GM18520 (cell line): Measurements from ENCODE around the gene FBXL7.

Experiments used
- ATAC-seq: cut with Tn5 transposase; IDR thresholded peaks from one replicate; pipeline ENCODE4 v1.9.1; 2021; ENCODE audit not compliant: unreplicated experiment

FBXL7 gene

GRCh38 chr5:15499528-15500324 lies at the start of gene FBXL7:
TSS of gene FBXL7 (plus strand) at chr5:15500180.
- ATAC-seq: no peak

DNA sequence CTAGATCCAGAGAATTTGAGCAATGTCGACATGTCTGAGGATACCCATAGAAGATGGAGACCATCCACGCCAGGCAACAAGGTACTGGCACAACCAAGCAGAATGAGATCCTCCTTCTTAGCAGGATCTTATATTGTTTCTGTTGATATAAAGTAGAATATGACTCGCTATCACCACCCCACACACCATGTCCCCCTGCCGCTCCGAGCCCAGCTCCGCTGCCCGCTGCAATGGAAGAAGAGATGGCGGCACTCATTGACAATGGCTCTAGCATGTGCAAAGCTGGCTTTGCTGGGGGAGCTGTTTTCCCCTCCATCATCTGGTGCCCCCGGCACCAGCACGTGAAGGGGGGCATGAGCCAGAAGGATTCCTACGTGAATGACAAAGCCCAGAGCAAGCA lies 49.5 kb upstream of the FBXL7 start:
- ATAC-seq: no peak

DNA sequence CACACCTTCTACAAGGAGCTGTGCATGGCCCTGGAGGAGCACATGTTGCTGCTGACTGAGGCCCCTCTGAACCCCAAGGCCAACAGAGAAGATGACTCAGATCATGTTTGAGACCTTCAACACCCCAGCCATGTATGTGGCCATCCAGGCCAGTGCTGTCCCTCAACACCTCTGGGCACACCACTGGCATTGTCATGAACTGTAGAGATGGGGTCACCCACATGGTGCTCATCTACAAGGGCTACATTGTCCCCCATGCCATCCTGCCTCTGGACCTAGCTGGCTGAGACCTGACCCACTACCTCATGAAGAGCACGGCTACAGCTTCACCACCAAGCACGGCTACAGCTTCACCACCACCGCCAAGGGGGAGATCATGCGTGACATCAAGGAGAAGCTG lies 49.0 kb upstream of the FBXL7 start:
- no peak for ATAC-seq

DNA sequence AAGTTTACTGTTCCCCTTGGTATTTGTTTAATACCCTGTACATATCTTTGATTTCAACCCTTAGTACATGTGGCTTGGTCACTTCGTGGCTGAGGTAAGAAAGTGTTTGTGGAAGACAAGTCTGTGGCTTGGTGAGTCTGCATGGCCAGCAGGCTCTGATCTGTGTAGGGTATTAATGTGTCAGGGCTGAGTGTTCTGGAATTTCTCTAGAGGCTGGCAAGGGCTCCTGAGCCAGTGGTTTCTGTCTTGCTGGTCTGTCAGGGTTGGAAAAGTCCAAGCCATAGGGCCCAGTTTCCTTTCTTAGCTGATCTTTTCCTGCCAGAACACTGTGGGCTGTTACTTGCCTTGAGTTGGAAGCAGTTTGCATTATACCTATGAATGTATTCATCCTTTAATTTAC lies 48.0 kb upstream of the FBXL7 start:
- no peak for ATAC-seq

DNA sequence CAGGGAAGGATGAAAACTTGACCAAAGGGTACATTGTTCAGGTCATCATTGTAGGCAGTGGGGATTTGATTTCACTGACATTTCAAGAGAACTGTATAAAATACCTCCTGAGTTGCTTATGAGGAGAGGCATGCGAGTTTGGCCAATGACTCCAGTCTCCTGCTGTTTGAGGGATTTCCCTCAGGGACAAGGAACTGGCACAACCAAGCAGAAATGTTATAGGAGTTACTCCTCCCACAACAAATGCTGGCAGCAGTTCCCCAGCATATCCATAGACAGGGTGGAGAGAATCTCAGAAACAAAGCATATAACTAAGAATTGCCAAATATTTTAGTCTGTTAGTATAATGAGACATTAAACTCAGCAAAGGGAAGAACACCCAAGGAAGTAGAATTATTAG lies 47.2 kb upstream of the FBXL7 start:
- no peak for ATAC-seq

- ATAC-seq: no peak
These were observed 40.8 kb upstream of the FBXL7 start for GRCh38 chr5:15459200-15459599.

GRCh38 chr5:15463231-15463980 lies 36.6 kb upstream of the FBXL7 start:
- no peak for ATAC-seq

GRCh38 chr5:15472116-15472515 lies 27.9 kb upstream of the FBXL7 start:
- no peak for ATAC-seq

DNA sequence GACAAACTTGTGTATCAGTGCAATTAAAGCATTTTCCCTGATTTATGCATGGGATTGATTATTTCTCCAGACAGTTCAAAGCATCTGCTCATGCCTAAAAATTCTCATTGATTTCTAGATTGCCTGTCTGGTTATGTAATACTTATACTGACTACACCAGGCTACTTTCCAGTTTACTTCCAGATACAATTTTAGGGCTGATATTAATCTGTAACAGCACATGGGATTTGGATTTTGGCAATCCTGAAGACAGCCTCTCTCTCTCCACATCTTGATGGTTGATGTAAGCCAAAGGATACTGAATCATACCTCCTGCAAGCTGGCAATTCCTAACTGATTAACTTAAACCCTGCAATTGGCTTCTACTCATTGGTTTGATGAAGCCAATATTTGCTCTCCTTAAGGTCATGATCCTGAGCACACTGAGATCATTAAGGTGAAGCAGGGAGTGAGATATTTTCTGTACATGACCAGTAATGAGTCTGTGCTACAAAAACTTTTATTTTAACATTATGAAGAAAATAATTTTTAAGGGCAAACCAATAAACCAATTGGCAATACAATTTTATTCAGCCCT lies 25.7 kb upstream of the FBXL7 start:
- no peak for ATAC-seq

- ATAC-seq: no peak
These were observed 24.6 kb upstream of the FBXL7 start for GRCh38 chr5:15475367-15475766.

GRCh38 chr5:15476977-15477376 lies 23.0 kb upstream of the FBXL7 start:
- ATAC-seq: no peak

DNA sequence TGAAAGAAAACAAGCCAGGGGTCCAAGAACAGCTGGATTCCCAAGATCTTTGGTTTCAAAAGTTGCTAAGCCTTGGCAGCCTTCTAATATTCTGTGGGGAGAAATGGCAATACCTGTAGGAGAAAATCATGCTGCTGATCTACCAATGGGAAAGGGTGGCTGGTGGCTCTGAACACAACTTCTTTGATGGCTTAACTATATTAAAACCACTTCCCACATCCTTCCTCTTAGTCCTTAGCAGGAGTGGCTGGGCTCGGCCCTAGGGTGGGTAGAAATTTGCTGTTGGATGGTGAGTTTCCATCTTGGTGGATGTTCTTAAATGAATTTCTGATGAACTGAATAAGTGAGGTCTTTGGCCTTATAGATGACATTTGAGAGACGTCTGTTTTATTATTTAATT lies 19.5 kb upstream of the FBXL7 start:
- ATAC-seq: no peak

- ATAC-seq: no peak
These were observed 16.5 kb upstream of the FBXL7 start for GRCh38 chr5:15483351-15484097.

- ATAC-seq: no peak
These were observed 12.8 kb upstream of the FBXL7 start for GRCh38 chr5:15487228-15487627.

GRCh38 chr5:15489571-15490235 lies 10.3 kb upstream of the FBXL7 start:
- ATAC-seq: no peak

DNA sequence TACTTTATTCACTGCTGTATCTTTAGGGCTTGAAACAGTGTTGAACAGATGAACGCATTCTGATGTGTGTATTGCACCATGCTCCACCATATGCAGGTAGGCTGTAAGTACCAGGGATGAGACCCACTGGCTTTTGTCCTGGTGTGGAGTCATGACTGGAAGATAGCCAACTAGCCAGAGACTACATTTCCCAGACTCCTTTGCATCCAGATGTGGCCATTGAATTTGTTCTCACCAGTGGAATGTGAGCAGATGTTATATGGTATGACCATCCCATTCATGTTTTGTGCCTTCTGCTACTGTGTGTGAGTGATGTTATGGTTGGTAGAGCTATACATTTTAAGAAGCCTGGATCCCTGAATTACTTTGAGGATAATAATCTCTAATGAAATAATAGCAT lies 7.4 kb upstream of the FBXL7 start:
- ATAC-seq: no peak

- no peak for ATAC-seq
These were observed 6.5 kb upstream of the FBXL7 start for GRCh38 chr5:15493501-15493900.

GRCh38 chr5:15495026-15495425 lies 5.0 kb upstream of the FBXL7 start:
- no peak for ATAC-seq

DNA sequence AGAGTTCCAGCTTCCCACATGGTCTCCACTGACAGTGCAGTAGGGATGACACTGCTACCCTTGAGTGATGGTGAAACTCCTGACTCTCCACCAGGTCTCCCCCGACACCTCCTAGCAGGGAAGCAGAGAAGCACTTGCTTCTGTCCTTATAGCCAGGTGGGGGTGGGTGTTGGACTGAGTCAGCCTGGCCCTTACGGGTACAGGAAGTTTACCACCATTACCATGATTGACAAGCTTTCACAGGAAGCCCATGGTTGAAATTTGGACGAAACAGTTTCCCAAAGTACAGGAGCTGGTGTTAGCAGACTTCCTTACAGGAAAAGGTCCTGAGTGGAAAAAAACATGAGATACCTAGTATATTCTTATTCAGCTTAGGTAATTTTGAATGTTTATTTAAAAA lies 3.1 kb upstream of the FBXL7 start:
- ATAC-seq: no peak

DNA sequence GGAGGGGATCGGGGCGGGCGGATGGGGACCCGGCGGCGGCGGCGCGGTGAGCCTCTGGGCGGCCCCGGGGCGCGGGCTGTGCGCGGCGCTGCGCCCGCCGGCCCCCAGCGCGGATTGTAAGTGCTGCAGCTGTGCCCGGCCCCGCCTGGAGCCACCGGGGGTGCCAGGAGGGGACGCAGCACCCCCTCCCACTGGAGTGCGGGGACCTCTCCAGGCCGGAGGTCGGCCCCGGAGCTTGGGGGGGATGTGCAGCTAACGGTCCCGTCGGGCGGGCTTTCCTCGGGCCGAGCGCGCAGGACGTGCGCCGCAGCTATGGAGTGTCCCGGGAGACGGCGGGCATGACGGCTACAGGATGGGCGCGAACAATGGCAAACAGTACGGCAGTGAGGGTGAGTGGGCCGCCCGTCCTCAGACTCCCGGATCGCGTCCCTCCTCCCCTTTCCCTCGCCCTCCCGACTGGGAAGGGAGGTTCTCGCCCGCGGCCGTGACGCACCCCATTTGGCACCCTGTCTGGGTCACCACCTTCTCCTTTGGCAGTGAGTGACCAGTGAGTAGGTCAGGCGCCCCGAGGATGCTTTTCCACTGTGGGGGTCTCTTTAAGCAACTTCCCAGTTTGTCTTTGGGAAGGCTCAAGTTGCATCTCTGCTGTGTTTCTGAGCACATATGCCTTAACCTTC lies 483 bp downstream of the FBXL7 start:
- ATAC-seq: no peak
